HG03108 (cell line): ENCODE data around the gene PAXIP1.
"Not testable (repeated sequence)": the region's sequence is repeated elsewhere in the genome, so short reads cannot be mapped to it uniquely, and the experiment has no call there.

ENCODE experiments used
- ATAC-seq: cut with Tn5 transposase; IDR thresholded peaks from one replicate; pipeline ENCODE4 v1.9.1; 2021; ENCODE audit warnings: moderate library complexity; ENCODE audit not compliant: unreplicated experiment

Gene PAXIP1

GRCh38 chr7:154943906-154944305 is 59.0 kb downstream of the PAXIP1 start:
- no peak for ATAC-seq

- no peak for ATAC-seq
Measured at GRCh38 chr7:154942691-154943090, 60.2 kb downstream of the PAXIP1 start.

GRCh38 chr7:154937837-154938236 is 65.1 kb downstream of the PAXIP1 start:
- ATAC-seq: no peak

GRCh38 chr7:154934353-154934952 is 68.5 kb downstream of the PAXIP1 start:
- ATAC-seq: not testable (repeated sequence)

GRCh38 chr7:154931906-154932305 is 71.0 kb downstream of the PAXIP1 start:
- no peak for ATAC-seq

- no peak for ATAC-seq
Measured at GRCh38 chr7:154929006-154929726, 73.8 kb downstream of the PAXIP1 start.

GRCh38 chr7:154928136-154929005 is 74.6 kb downstream of the PAXIP1 start:
- ATAC-seq: peak; percentile 65

- ATAC-seq: peak; percentile 51
Measured at GRCh38 chr7:154927624-154928125, 75.2 kb downstream of the PAXIP1 start.

- not testable (repeated sequence) for ATAC-seq
Measured at GRCh38 chr7:154922472-154922871, 80.5 kb downstream of the PAXIP1 start.

- ATAC-seq: no peak
Measured at GRCh38 chr7:154919344-154920225, 83.3 kb downstream of the PAXIP1 start.

- no peak for ATAC-seq
Measured at GRCh38 chr7:154918741-154919140, 84.2 kb downstream of the PAXIP1 start.

GRCh38 chr7:154918266-154918665 is 84.7 kb downstream of the PAXIP1 start:
- ATAC-seq: no peak

- no peak for ATAC-seq
Measured at GRCh38 chr7:154917808-154918160, 85.1 kb downstream of the PAXIP1 start.

- no peak for ATAC-seq
Measured at GRCh38 chr7:154916856-154917807, 85.8 kb downstream of the PAXIP1 start.

GRCh38 chr7:154916381-154916780 is 86.5 kb downstream of the PAXIP1 start:
- ATAC-seq: no peak

- ATAC-seq: no peak
Measured at GRCh38 chr7:154915600-154915999, 87.3 kb downstream of the PAXIP1 start.

- no peak for ATAC-seq
Measured at GRCh38 chr7:154914996-154915380, 87.9 kb downstream of the PAXIP1 start.

- no peak for ATAC-seq
Measured at GRCh38 chr7:154914308-154914995, 88.5 kb downstream of the PAXIP1 start.
